Stomach (tissue), 9 donors: ENCODE measurements around the gene RIMS4. TPM values are rescaled to one million over a fixed set of nuclear protein-coding genes. Genes with fewer than 3 reads are reported as not detected.

Experiments used
- DNase-seq, 2 donors: peaks; one replicate each; pipeline versions ENCODE4 v3.0.0 to v3.0.0-alpha.2; 2013 to 2019
- H3K27ac ChIP-seq, 5 donors: fragments of 200-600 bp in 4 of 5; sonication (generic) in 4 of 5; one replicate each; pipeline ENCODE4 v1.5.1; 2013 to 2019; ENCODE audit warnings: mild to moderate bottlenecking in 1 of 5, moderate library complexity in 1 of 5
- H3K27me3 ChIP-seq, 3 donors: fragments of 200-600 bp; sonication (generic); one replicate each; pipeline ENCODE4 v1.5.1; 2017 to 2019; ENCODE audit warnings: mixed run types in 1 of 3
- H3K36me3 ChIP-seq, 4 donors: fragments of 200-600 bp; sonication (generic); 1 replicate in 3 of 4; 2 replicates in 1 of 4; pipeline ENCODE4 v1.5.1; 2016 to 2019
- H3K4me1 ChIP-seq, 4 donors: fragments of 200-600 bp; sonication (generic); one replicate each; pipeline ENCODE4 v1.5.1; 2016 to 2019
- H3K4me3 ChIP-seq, 4 donors: fragments of 200-600 bp; sonication (generic) in 3 of 4; one replicate each; pipeline ENCODE4 v1.5.1; 2016 to 2019; ENCODE audit warnings: mild to moderate bottlenecking in 1 of 4
- H3K9me3 ChIP-seq, 4 donors: fragments of 200-600 bp; sonication (generic); one replicate each; pipeline ENCODE4 v1.5.1; 2016 to 2019
- EP300 ChIP-seq: sonication (generic); formaldehyde crosslinking; IDR thresholded peaks from one replicate; pipeline ENCODE4 v1.6.1; 2017; ENCODE audit warnings: antibody characterized with exemption
- POLR2A ChIP-seq, 4 donors: fragments of 450-650 bp; IDR thresholded peaks; one replicate each; pipeline ENCODE4 v1.6.1; 2016; ENCODE audit warnings: antibody characterized with exemption in 4 of 4, control low read depth in 2 of 4, mild to moderate bottlenecking in 1 of 4, moderate library complexity in 1 of 4
- POLR2AphosphoS5 ChIP-seq, 3 donors: sonication (generic); formaldehyde crosslinking; IDR thresholded peaks; one replicate each; pipeline ENCODE4 v1.6.1; 2016; ENCODE audit warnings: antibody characterized with exemption in 3 of 3
- WGBS, 5 donors: extraction: QIAGEN DNeasy Blood & Tissue Kit in 3 of 5; methylation state at CpG; one replicate each; pipeline versions ENCODE4 v1.1.5 to v1.1.7; 2013 to 2018; 5-methylcytosine and 5-hydroxymethylcytosine counted together
- intact Hi-C: fragments of 100-400 bp; cut with DNase I; formaldehyde crosslinking; loops from one replicate; pipeline ENCODE4 v1.15.1; 2023; ENCODE audit warnings: low total_unique reads
- polyA plus RNA-seq, 3 donors: library from polyadenylated mRNA; stranded (reverse); fragments of 200-250 nt; gene quantifications; one replicate each; pipeline ENCODE4 v1.2.3, GENCODE V29; 2013
- total RNA-seq, 5 donors: library from RNA; depleted of rRNA; stranded (reverse); fragments of >200 nt; gene quantifications; one replicate each; pipeline versions ENCODE4 v1.1.0 to v1.2.3, GENCODE V29; 2014 to 2016
- TF ChIP-seq, protein P1 (sequence below), 7 experiments: fragments of 450-650 bp in 4 of 7; fragments of 200-600 bp in 3 of 7; sonication (generic) in 3 of 7; IDR thresholded peaks; one replicate each; pipeline ENCODE4 v1.5.1; 2016 to 2019; ENCODE audit warnings: antibody characterized with exemption in 7 of 7, control low read depth in 2 of 7, mild to moderate bottlenecking in 1 of 7
- donor health status: healthy with polysubstance abuse.
- donor health status: Bipolar disorder and iron deficiency.
- donor health status: healthy.

Gene RIMS4
- total and polyA plus RNA-seq, 8 donors, result 0.55 to 2.2 (median 1.5) TPM; not detected in 2

DNA sequence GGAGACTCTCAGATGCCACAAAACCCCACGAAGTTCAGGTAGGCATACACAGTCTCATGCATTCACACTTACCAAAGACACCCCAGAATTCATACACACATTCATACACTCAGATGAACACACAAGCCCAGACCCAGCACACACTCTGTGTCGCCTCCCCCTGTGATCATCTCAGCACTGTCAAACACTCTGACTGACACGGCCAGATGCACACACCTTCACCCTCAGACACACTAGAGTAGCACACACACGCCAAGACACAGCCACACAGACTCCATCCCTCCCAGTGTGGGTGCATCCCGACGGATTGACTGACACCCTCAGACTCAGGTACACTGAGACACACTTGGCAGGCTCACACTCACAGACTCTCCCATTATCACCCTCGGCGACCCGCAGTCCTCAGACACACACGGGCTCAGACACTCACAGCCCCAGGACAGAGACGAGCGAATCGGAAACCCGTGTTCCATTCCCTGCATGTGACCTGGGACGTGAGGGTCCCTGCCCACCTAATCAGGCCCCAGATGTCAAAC, 872 bp upstream of the RIMS4 start:
- no peak overlapping the region for H3K27ac ChIP-seq
- intact Hi-C loops, result no loop called here
- no peak overlapping the region for H3K4me3 ChIP-seq
- peaks cover 4 to 62% (median 26%) of the 10 kb centered on the region in 3 donors for H3K27me3 ChIP-seq
- DNase-seq, result no peak
- H3K36me3 ChIP-seq, result no peaks in the 10 kb centered on the region
- peaks cover 0 to 13% (median 10%) of the 10 kb centered on the region in 4 donors for H3K4me1 ChIP-seq
- WGBS, 5 donors, result 83 to 89% (median 86%) methylated on average over 8 to 15 of the region's 15 CpGs
- H3K9me3 ChIP-seq, result peaks cover 0 to 16% (median 14%) of the 10 kb centered on the region in 4 donors
- TF ChIP-seq, protein P1, sequence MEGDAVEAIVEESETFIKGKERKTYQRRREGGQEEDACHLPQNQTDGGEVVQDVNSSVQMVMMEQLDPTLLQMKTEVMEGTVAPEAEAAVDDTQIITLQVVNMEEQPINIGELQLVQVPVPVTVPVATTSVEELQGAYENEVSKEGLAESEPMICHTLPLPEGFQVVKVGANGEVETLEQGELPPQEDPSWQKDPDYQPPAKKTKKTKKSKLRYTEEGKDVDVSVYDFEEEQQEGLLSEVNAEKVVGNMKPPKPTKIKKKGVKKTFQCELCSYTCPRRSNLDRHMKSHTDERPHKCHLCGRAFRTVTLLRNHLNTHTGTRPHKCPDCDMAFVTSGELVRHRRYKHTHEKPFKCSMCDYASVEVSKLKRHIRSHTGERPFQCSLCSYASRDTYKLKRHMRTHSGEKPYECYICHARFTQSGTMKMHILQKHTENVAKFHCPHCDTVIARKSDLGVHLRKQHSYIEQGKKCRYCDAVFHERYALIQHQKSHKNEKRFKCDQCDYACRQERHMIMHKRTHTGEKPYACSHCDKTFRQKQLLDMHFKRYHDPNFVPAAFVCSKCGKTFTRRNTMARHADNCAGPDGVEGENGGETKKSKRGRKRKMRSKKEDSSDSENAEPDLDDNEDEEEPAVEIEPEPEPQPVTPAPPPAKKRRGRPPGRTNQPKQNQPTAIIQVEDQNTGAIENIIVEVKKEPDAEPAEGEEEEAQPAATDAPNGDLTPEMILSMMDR (IDR thresholded peaks at IDR 0.05), result no peak
- no peak for TF ChIP-seq POLR2AphosphoS5 (IDR thresholded peaks at IDR 0.05)
- no peak for TF ChIP-seq EP300
- no peak for TF ChIP-seq POLR2A (IDR thresholded peaks at IDR 0.05)

DNA sequence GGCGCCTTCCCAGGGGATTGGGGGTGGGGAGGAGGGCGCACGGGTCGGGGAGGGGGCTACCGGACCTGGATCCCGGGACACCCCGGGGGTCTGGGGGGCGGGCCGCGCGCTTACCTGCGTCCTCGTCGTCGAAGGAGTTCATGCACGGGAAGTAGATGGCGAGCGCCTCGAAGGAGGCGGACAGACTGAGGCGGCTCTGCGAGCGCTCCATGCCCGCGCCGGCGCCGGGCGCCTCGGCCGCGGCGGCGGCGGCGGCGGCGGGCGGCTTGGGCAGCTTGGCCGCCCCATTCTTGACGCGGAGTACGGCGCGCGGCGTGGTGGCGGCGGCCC, 320 bp downstream of the RIMS4 start:
- peak overlapping the region; percentile 26 to 42 (median 36) for H3K4me3 ChIP-seq
- peaks cover 0 to 16% (median 14%) of the 10 kb centered on the region in 4 donors for H3K9me3 ChIP-seq
- H3K36me3 ChIP-seq, result no peaks in the 10 kb centered on the region
- no peak for TF ChIP-seq EP300
- H3K4me1 ChIP-seq, result peaks cover 0 to 13% (median 10%) of the 10 kb centered on the region in 4 donors
- intact Hi-C loops, result no loop called here
- H3K27me3 ChIP-seq, result peaks cover 4 to 74% (median 32%) of the 10 kb centered on the region in 3 donors
- H3K27ac ChIP-seq, result no peak overlapping the region
- no peak for DNase-seq
- 1 to 5% (median 3%) methylated on average over 8 to 49 of the region's 49 CpGs for WGBS, 5 donors

DNA sequence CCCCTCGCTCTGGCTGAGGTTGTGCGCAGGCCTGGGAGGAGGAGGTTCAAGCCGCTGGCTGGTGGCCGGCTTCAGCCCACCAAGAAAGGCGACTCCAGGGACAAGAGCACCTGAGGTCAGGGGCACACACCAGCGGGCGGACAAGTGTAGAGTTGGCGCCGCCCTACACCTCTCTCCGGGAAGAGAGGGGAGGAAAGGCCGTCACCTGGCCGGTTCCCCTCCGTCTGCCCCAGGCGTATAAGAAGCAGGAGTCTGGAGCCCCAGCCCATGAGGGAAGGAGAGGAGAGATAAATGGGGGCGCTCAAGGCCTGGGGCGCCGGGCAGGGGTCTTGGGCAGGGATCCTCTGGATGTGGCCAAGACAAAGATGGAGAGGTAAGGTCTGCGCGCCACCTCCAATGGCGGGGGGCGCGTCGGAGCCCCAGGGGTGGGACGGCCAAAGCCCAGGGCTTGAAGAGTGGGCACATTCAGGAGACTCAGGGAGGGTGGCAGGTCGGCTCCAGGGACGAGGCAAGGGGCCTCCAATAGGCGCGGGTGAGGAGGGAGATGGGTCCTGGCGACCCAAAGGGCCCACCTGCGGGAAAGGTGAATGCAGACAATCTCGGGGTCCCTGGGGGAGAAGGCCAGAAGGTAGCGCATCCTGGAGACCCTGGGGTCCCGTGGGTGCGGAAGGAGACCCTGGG, 826 bp downstream of the RIMS4 start:
- TF ChIP-seq, protein P1 (IDR thresholded peaks at IDR 0.05), result no peak
- TF ChIP-seq EP300 (no peak), POLR2AphosphoS5 (IDR thresholded peaks at IDR 0.05) (no peak), POLR2A (IDR thresholded peaks at IDR 0.05) (no peak)
- Histone ChIP-seq H3K4me1 (peaks cover 0 to 13% (median 10%) of the 10 kb centered on the region in 4 donors), H3K4me3 (peak overlapping the region; percentile 26 to 42 (median 36)), H3K9me3 (peaks cover 0 to 16% (median 14%) of the 10 kb centered on the region in 4 donors), H3K27me3 (peaks cover 4 to 79% (median 32%) of the 10 kb centered on the region in 3 donors), H3K27ac (no peak overlapping the region), H3K36me3 (no peaks in the 10 kb centered on the region)
- intact Hi-C loops, result no loop called here
- no peak for DNase-seq
- WGBS, 5 donors, result 11 to 23% (median 12%) methylated on average over 26 to 34 of the region's 34 CpGs

DNA sequence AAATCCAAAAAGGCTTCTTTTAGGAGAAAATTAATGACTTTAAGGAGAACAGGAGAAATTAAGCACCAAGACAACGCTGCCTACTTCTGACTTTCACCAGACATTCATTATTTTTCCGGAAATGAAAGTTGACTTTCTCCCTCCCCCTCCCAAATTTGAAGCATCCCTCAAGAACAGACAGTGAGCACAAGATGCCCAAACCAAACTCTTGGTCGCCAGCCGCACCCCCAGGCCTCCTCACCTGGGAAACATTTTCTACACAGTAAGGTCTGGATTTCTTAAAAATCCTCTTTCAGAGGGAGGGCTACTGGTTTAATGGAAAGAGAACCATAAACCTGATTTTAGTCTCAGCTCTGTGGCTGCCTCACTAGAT, 2.7 kb downstream of the RIMS4 start:
- intact Hi-C loops, result no loop called here
- Histone ChIP-seq H3K9me3 (peaks cover 0 to 15% (median 14%) of the 10 kb centered on the region in 4 donors), H3K4me3 (no peak overlapping the region), H3K27me3 (peaks cover 4 to 92% (median 32%) of the 10 kb centered on the region in 3 donors), H3K36me3 (no peaks in the 10 kb centered on the region), H3K4me1 (peaks cover 0 to 13% (median 10%) of the 10 kb centered on the region in 4 donors), H3K27ac (no peak overlapping the region)
- no peak for TF ChIP-seq POLR2AphosphoS5 (IDR thresholded peaks at IDR 0.05)
- TF ChIP-seq, protein P1 (IDR thresholded peaks at IDR 0.05), result no peak
- TF ChIP-seq EP300, result no peak
- no peak for TF ChIP-seq POLR2A (IDR thresholded peaks at IDR 0.05)
- WGBS, 5 donors, result 78 to 98% (median 87%) methylated on average over 4 of the region's 4 CpGs
- DNase-seq, result no peak
